HepG2 (cell line): ENCODE measurements around the gene RPS27A. TPM values are rescaled to one million over a fixed set of nuclear protein-coding genes. Genes with fewer than 3 reads are reported as not detected.

ENCODE experiments used
- FOXA1 ChIP-seq, 2 experiments: fragments of 450-650 bp in 1 of 2; sonication (generic) in 1 of 2; formaldehyde crosslinking in 1 of 2; IDR thresholded peaks; 2 replicates each; pipeline versions ENCODE4 v1.4.0 to v1.6.1; 2016 to 2020; ENCODE audit warnings: missing genetic modification reagents in 1 of 2
- HDAC6 ChIP-seq: fragments of 200-600 bp; sonication (generic); IDR thresholded peaks from 2 replicates; pipeline ENCODE4 v1.7.0; 2017; ENCODE audit warnings: mild to moderate bottlenecking, antibody characterized with exemption, low read length, low read depth
- HNRNPUL1 ChIP-seq: fragments of 200-400 bp; formaldehyde crosslinking; IDR thresholded peaks from 2 replicates; pipeline ENCODE4 v1.6.1; 2017; ENCODE audit warnings: low read depth, mild to moderate bottlenecking, low read length, moderate library complexity
- MED1 ChIP-seq: sonication (generic); formaldehyde crosslinking; IDR thresholded peaks from 2 replicates; pipeline ENCODE4 v1.4.0; 2020; ENCODE audit warnings: missing genetic modification reagents
- RFX3 ChIP-seq: IDR thresholded peaks from 2 replicates; pipeline ENCODE4 v1.6.1; 2016; ENCODE audit warnings: missing biosample characterization, missing genetic modification reagents
- TBX2 ChIP-seq: sonication (generic); formaldehyde crosslinking; IDR thresholded peaks from 2 replicates; pipeline ENCODE4 v1.5.0; 2020; ENCODE audit warnings: missing genetic modification reagents, mild to moderate bottlenecking, borderline replicate concordance
- ZNF441 ChIP-seq: sonication (generic); formaldehyde crosslinking; IDR thresholded peaks from 2 replicates; pipeline ENCODE4 v1.7.0; 2021; ENCODE audit warnings: missing genetic modification reagents, borderline replicate concordance
- ZNF639 ChIP-seq: conservative IDR thresholded peaks from 2 replicates; pipeline ENCODE4 v1.6.1; 2018; ENCODE audit warnings: missing genetic modification reagents
- ZNF687 ChIP-seq: sonication (generic); formaldehyde crosslinking; IDR thresholded peaks from 2 replicates; pipeline ENCODE4 v1.5.1; 2020; ENCODE audit warnings: mild to moderate bottlenecking, missing genetic modification reagents, moderate library complexity
- ZNF879 ChIP-seq: sonication (generic); formaldehyde crosslinking; IDR thresholded peaks from 2 replicates; pipeline ENCODE4 v1.8.1; 2023; ENCODE audit warnings: missing genetic modification reagents
- polyA plus RNA-seq, 8 experiments: library from polyadenylated mRNA; depleted of rRNA in 3 of 8; stranded (reverse) in 7 of 8; unstranded in 1 of 8; fragments of >200 nt; fragmentation: Illumina TruSeq in 4 of 8; extraction: Trizol in 4 of 8; gene quantifications; 2 replicates each; pipeline versions ENCODE4 v1.2.1 to v1.2.3, GENCODE V29; 2011 to 2016; ENCODE audit warnings: low read depth in 4 of 8, missing spikeins in 1 of 8, mixed read lengths in 1 of 8; ENCODE audit not compliant: insufficient read depth in 1 of 8
- total RNA-seq, 5 experiments: library from RNA; depleted of rRNA; stranded (reverse); fragments of >200 nt; fragmentation: Illumina TruSeq; extraction: Trizol; gene quantifications; 2 replicates each; pipeline ENCODE4 v1.2.3, GENCODE V29; 2016; ENCODE audit warnings: low read depth in 1 of 5
- TF ChIP-seq, protein P1 (sequence below): sonication (generic); formaldehyde crosslinking; IDR thresholded peaks from 2 replicates; pipeline ENCODE4 v1.4.0; 2020; ENCODE audit warnings: missing genetic modification reagents
- TF ChIP-seq, protein P2 (sequence below), 2 experiments: sonication (generic) in 1 of 2; formaldehyde crosslinking in 1 of 2; IDR thresholded peaks; 2 replicates each; pipeline versions ENCODE4 v1.4.0 to v1.6.1; 2018 to 2020; ENCODE audit warnings: missing genetic modification reagents in 2 of 2, borderline replicate concordance in 1 of 2, low read depth in 1 of 2, mild to moderate bottlenecking in 1 of 2, missing biosample characterization in 1 of 2
- TF ChIP-seq, protein P3 (sequence below): sonication (generic); formaldehyde crosslinking; IDR thresholded peaks from 2 replicates; pipeline ENCODE4 v1.4.0; 2020; ENCODE audit warnings: missing genetic modification reagents

RPS27A gene
- total and polyA plus RNA-seq, 2 of the 13 experiments (the other 11 are each of a cell fraction or from before 2014, with no cell fraction given): 2,779 to 3,269 TPM

DNA sequence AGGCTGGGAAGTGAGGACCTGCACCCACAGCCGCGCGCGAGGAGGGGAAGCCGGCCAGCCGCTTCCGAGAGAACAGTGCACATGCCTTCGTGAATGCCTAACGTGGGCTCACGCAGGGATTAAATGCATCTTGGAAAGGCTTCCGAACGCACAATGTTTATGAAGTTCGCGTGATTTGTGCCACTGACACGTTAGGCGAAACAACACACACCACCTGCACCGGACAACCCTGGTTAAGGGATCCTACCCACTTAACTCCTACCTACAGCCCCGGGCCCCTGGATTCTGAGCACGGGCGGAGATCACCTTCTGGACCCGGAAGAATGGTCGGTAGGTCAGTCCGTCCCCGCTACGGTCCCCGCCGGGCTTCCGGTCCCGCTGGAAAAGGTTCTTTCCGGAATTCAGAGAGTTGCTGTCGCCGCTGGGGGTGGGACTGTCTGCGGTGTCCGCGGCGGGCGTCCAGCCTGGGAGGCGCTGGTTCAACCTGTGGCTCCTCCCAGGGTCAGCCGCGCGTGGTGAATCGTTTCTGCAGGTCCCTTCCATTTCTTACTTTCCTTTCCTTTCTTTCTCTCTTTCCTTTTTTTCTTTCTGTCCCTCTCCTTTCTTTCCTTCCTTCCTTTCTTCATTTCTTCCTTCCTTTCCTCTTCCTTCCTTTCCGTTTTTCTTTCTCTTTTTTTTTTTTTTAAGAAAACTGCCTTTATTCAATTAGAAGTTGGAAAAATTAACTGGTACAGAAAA is 36.6 kb downstream of the RPS27A start, which contains the start of gene MTIF2 (continued):
- TF ChIP-seq, protein P1, sequence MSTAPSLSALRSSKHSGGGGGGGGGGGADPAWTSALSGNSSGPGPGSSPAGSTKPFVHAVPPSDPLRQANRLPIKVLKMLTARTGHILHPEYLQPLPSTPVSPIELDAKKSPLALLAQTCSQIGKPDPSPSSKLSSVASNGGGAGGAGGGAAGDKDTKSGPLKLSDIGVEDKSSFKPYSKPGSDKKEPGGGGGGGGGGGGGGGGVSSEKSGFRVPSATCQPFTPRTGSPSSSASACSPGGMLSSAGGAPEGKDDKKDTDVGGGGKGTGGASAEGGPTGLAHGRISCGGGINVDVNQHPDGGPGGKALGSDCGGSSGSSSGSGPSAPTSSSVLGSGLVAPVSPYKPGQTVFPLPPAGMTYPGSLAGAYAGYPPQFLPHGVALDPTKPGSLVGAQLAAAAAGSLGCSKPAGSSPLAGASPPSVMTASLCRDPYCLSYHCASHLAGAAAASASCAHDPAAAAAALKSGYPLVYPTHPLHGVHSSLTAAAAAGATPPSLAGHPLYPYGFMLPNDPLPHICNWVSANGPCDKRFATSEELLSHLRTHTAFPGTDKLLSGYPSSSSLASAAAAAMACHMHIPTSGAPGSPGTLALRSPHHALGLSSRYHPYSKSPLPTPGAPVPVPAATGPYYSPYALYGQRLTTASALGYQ (CRISPR knock-in tag): peak; percentile 83
- TF ChIP-seq, protein P2, sequence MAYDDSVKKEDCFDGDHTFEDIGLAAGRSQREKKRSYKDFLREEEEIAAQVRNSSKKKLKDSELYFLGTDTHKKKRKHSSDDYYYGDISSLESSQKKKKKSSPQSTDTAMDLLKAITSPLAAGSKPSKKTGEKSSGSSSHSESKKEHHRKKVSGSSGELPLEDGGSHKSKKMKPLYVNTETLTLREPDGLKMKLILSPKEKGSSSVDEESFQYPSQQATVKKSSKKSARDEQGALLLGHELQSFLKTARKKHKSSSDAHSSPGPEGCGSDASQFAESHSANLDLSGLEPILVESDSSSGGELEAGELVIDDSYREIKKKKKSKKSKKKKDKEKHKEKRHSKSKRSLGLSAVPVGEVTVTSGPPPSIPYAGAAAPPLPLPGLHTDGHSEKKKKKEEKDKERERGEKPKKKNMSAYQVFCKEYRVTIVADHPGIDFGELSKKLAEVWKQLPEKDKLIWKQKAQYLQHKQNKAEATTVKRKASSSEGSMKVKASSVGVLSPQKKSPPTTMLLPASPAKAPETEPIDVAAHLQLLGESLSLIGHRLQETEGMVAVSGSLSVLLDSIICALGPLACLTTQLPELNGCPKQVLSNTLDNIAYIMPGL (CRISPR knock-in tag; IDR thresholded peaks at IDR 0.05; ENCODE audit: borderline replicate concordance in 1 of 2, low read depth in 1 of 2): peak; percentile 98 to 99
- 0 out of 2 replicates have a peak, but pooled peaks have one; percentile 43 for TF ChIP-seq RFX3 (CRISPR knock-in tag)
- TF ChIP-seq HNRNPUL1: no peak
- peak; percentile 98 for TF ChIP-seq ZNF639
- no peak for TF ChIP-seq HDAC6
- TF ChIP-seq ZNF687 (CRISPR knock-in tag): peak; percentile 98
- TF ChIP-seq, protein P3, sequence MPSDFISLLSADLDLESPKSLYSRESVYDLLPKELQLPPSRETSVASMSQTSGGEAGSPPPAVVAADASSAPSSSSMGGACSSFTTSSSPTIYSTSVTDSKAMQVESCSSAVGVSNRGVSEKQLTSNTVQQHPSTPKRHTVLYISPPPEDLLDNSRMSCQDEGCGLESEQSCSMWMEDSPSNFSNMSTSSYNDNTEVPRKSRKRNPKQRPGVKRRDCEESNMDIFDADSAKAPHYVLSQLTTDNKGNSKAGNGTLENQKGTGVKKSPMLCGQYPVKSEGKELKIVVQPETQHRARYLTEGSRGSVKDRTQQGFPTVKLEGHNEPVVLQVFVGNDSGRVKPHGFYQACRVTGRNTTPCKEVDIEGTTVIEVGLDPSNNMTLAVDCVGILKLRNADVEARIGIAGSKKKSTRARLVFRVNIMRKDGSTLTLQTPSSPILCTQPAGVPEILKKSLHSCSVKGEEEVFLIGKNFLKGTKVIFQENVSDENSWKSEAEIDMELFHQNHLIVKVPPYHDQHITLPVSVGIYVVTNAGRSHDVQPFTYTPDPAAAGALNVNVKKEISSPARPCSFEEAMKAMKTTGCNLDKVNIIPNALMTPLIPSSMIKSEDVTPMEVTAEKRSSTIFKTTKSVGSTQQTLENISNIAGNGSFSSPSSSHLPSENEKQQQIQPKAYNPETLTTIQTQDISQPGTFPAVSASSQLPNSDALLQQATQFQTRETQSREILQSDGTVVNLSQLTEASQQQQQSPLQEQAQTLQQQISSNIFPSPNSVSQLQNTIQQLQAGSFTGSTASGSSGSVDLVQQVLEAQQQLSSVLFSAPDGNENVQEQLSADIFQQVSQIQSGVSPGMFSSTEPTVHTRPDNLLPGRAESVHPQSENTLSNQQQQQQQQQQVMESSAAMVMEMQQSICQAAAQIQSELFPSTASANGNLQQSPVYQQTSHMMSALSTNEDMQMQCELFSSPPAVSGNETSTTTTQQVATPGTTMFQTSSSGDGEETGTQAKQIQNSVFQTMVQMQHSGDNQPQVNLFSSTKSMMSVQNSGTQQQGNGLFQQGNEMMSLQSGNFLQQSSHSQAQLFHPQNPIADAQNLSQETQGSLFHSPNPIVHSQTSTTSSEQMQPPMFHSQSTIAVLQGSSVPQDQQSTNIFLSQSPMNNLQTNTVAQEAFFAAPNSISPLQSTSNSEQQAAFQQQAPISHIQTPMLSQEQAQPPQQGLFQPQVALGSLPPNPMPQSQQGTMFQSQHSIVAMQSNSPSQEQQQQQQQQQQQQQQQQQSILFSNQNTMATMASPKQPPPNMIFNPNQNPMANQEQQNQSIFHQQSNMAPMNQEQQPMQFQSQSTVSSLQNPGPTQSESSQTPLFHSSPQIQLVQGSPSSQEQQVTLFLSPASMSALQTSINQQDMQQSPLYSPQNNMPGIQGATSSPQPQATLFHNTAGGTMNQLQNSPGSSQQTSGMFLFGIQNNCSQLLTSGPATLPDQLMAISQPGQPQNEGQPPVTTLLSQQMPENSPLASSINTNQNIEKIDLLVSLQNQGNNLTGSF (CRISPR knock-in tag): peak; percentile 79; the same call in 1 of the 2 replicates
- TF ChIP-seq TBX2 (CRISPR knock-in tag): peak; percentile 89
- peak; percentile 91 for TF ChIP-seq ZNF441 (CRISPR knock-in tag)
- TF ChIP-seq FOXA1 (IDR thresholded peaks at IDR 0.05): no peak
- peak; percentile 34 for TF ChIP-seq FOXA1 (CRISPR knock-in tag; IDR thresholded peaks at IDR 0.05)
- peak; percentile 95 for TF ChIP-seq MED1
- no peak; the same call in 1 of the 2 replicates for TF ChIP-seq ZNF879
